EH (cell line): ENCODE measurements around the gene ILDR1.
"Not testable (repeated sequence)": the region's sequence is repeated elsewhere in the genome, so short reads cannot be mapped to it uniquely, and the experiment has no call there.

Experiments
- DNase-seq: peaks from one replicate; pipeline ENCODE4 v3.0.0-alpha.2; 2015; ENCODE audit warnings: low read depth

ILDR1 gene

GRCh38 chr3:121943431-121943830 is 78.6 kb downstream of the ILDR1 start:
- DNase-seq: no peak

DNA sequence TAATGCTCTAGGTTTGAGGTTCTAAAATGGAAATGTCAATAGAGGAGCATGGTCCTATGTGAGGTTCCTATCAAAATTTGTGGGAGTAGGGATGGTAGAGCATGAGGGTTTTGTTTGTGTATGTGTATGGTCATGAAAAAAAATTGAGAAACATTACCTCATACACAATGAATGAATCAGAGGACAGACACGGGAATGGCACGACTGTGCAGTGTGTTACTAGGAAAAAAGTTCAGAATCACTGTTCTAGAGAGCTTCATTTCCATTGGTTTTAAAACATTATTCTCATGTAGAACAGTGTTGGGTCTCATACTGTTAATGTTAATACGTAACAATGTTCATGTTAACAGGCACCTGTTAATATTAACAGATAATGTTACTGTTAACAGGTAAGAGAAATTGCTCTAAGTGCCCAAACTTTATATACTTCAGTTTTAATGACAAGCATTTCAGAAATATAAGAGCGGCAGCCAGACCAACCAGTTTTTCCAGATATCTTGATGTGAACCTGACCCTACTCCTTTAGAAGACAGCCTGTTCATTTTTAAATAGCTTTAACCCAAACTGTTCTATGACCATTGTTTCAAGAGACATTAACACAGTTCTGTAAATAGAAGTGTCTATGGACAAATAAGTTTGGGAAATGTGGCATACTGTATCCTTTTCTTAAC is 79.8 kb downstream of the ILDR1 start:
- DNase-seq: no peak

GRCh38 chr3:121941592-121941991 is 80.5 kb downstream of the ILDR1 start:
- DNase-seq: no peak

- not testable (repeated sequence) for DNase-seq
Observed at GRCh38 chr3:121938141-121938855, 83.7 kb downstream of the ILDR1 start.
